ENCODE measurements around the gene AKAP10.
"Not testable (repeated sequence)": the region's sequence is repeated elsewhere in the genome, so short reads cannot be mapped to it uniquely, and the experiment has no call there.

Gene AKAP10

GRCh38 chr17:19977293-19978208 lies at the start of gene AKAP10:
Gene AKAP10 (minus strand): TSS chr17:19977828. CDS start chr17:19977679, 149 bp downstream.
- DNase-seq (ENCODE audit: low read depth in 4 of 4, low spot score in 1 of 4) = peak; percentile 88 to 96 (median 96)

- no peak for DNase-seq (ENCODE audit: low read depth in 4 of 4, low spot score in 1 of 4)
Observed at GRCh38 chr17:20026960-20027359, 49.3 kb upstream of the AKAP10 start.

GRCh38 chr17:20022701-20023100 lies 45.1 kb upstream of the AKAP10 start:
- DNase-seq (ENCODE audit: low read depth in 4 of 4, low spot score in 1 of 4) = no peak

- DNase-seq (ENCODE audit: low read depth in 4 of 4, low spot score in 1 of 4) = not testable (repeated sequence)
Observed at GRCh38 chr17:20016475-20016992, 38.9 kb upstream of the AKAP10 start.

GRCh38 chr17:20012017-20012536 lies 34.4 kb upstream of the AKAP10 start:
- DNase-seq (ENCODE audit: low read depth in 4 of 4, low spot score in 1 of 4) = no peak

- DNase-seq (ENCODE audit: low read depth in 4 of 4, low spot score in 1 of 4) = no peak
Observed at GRCh38 chr17:20010936-20011335, 33.3 kb upstream of the AKAP10 start.

GRCh38 chr17:20010099-20010863 lies 32.7 kb upstream of the AKAP10 start:
- no peak for DNase-seq (ENCODE audit: low read depth in 4 of 4, low spot score in 1 of 4)

GRCh38 chr17:20009302-20010098 lies 31.9 kb upstream of the AKAP10 start, which contains the start of gene SPECC1:
Gene SPECC1 (plus strand): TSS chr17:20009359. CDS start chr17:20096652, 87,293 bp downstream.
- peak in 3 of 4 experiments; percentile 52 to 83 (median 76) for DNase-seq (ENCODE audit: low read depth in 4 of 4, low spot score in 1 of 4)

GRCh38 chr17:20009052-20009301 lies 31.3 kb upstream of the AKAP10 start:
- peak in 1 of 4 experiments; percentile 72 for DNase-seq (ENCODE audit: low read depth in 4 of 4, low spot score in 1 of 4)

- no peak for DNase-seq (ENCODE audit: low read depth in 4 of 4, low spot score in 1 of 4)
Observed at GRCh38 chr17:20008242-20009051, 30.8 kb upstream of the AKAP10 start.

GRCh38 chr17:19996502-19996901 lies 18.9 kb upstream of the AKAP10 start:
- no peak for DNase-seq (ENCODE audit: low read depth in 4 of 4, low spot score in 1 of 4)

GRCh38 chr17:19996086-19996485 lies 18.5 kb upstream of the AKAP10 start:
- DNase-seq (ENCODE audit: low read depth in 4 of 4, low spot score in 1 of 4) = no peak

- peak; percentile 42 to 64 (median 52) for DNase-seq (ENCODE audit: low read depth in 4 of 4, low spot score in 1 of 4)
Observed at GRCh38 chr17:19992803-19993713, 15.4 kb upstream of the AKAP10 start.

GRCh38 chr17:19991252-19991885 lies 13.7 kb upstream of the AKAP10 start:
- no peak for DNase-seq (ENCODE audit: low read depth in 4 of 4, low spot score in 1 of 4)

- DNase-seq (ENCODE audit: low read depth in 4 of 4, low spot score in 1 of 4) = no peak
Observed at GRCh38 chr17:19987897-19988296, 10.3 kb upstream of the AKAP10 start.

- DNase-seq (ENCODE audit: low read depth in 4 of 4, low spot score in 1 of 4) = no peak
Observed at GRCh38 chr17:19986941-19987861, 9.6 kb upstream of the AKAP10 start.

Measured in stimulated activated CD4-positive, alpha-beta T cell treated with anti-CD3 and anti-CD28 coated beads, Interleukin-1b, Interleukin-23, amount 100 ng/mL, for 24 hours (primary cell).